Renal pelvis (tissue), 4 donors: ENCODE measurements around the gene LRRC15. TPM values are rescaled to one million over a fixed set of nuclear protein-coding genes. Genes with fewer than 3 reads are reported as not detected.

Source experiments
- DNase-seq: peaks from one replicate; pipeline ENCODE4 v3.0.0-alpha.2; 2013
- polyA plus RNA-seq, 3 donors: library from polyadenylated mRNA; unstranded; fragments of 120-200 nt; gene quantifications; one replicate each; pipeline ENCODE4 v1.2.1, GENCODE V29; 2013; ENCODE audit not compliant: insufficient read length in 3 of 3

The LRRC15 gene
- polyA plus RNA-seq, 3 donors = 0.12 to 0.13 TPM; not detected in 1

DNA sequence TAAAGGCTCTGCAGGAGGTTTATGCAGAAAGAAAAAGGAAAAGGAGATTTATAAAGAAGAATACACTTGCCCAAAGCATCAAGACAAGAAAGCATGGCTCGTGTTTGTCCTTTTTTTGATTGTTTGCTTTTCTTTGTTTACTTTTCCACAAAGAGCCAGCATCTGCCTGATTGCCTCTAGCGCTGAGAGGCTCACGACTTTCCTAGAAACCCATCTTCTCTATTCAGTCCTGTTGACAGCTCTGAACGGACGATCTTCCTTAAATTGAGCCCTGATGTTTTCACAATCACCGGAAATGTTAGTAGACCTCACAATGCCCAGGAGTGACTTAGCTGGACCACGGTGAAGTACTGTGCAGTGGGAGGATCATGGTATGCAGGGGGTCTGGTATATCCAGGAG lies 17.1 kb upstream of the LRRC15 start:
- no peak for DNase-seq

GRCh38 chr3:194386066-194386465 lies 16.5 kb upstream of the LRRC15 start:
- DNase-seq = no peak

DNA sequence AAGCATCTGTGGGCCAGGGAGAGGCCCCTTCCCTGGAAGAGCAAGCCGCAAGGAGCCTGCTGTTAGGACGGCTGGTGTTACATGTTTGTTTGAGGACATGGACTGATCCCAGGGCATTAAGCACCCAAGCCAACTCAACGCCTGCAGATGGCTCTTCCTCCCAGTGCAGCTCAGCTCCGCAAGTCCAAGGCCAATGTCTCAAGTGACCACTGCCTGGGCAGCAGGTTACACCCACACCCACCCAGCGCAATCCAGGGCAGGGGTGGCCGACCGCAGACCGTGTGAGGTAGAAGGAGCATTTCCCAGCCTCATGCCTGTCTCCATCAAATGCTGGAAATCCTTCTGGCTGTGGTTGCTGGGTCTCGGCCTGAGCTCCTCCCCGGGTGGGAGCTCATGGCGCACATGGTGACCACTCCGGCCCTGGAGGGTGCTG lies 15.0 kb upstream of the LRRC15 start:
- no peak for DNase-seq

GRCh38 chr3:194384156-194384555 lies 14.6 kb upstream of the LRRC15 start:
- no peak for DNase-seq

DNA sequence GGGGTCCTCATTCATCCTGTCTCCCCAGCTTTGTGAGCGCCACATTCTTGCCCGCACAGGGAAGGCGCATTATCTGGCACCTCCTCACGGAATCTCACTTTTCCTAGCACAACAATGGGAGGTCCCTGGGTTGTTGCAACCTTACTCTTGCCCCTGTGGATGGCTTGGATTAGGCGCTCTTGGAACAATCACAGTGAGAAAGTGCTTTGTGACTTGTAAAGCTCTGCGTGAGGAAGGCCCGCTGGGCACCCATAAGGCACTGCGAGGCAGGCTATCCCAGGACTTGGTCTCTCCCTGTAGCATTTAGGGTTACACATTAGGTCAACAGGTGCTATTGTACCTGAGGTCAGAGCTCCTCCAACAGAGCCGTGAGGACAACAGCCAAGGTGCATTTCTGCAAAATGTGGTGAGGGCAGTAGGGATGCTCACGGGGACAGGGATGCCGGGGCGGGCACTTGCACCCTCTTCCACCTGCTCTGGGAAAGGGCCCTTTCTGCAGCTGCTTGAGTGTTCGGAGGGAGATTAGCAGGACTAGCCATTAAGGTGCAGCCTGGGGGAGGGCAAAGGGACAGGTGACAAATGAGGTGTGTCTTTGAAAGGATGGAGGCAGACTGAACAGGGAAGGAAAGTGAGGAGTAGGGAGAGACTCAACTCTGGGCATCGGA lies 13.9 kb upstream of the LRRC15 start:
- no peak for DNase-seq

- no peak for DNase-seq
These were observed 13.3 kb upstream of the LRRC15 start for GRCh38 chr3:194382892-194383223.

DNA sequence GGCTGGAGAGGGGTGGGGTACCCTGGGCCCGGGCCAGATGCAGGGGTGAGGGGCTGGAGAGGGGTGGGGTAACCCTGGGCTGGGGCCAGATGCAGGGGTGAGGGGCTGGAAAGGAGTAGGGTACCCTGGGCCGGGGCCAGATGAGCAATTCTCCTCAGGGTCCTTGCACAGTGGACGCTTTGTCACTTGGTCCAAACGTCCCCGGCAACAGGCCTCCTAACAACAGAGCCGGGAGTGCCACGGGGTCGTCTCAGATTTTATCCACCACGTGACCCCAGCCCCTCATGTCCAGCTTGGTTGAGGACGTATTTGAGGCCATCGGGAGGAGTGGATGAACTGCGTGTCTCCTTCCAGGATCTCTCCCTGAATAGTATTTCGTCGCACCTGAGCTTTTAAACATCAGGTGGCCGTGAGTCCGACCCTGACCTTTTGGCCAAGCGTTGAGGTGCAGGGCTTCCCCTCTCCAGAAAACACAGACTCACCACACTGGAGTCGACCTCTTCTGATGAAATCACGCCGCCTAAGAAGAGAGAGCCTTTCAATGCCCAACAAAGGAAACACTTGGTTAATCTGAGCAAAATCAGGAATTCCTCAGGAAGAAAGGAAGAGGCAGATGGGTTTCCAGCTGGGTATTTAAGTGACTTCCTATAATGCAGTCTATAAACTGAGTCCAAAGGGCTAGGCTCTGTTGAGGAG lies 12.8 kb upstream of the LRRC15 start:
- DNase-seq = no peak

DNA sequence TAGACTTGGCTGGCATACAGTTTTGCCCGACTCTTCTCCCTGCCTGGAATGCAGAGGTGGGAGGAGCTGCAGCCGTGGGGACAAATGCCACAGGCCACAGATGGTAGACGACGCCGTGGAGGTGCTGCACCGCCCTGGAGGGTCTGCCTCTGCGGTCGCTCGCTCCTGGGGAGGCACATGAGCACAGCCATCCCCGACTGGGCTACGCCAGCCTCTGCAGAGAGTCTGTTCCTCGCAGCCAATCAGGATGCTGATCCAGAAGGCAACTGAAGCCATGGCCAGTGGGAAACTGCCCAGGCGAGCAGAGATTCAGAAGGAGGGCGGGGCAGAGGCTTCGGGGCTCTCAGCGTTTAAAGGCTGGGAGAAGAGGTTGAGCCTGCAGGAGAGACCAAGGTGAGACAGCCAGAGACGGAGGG lies 11.9 kb upstream of the LRRC15 start:
- no peak for DNase-seq

DNA sequence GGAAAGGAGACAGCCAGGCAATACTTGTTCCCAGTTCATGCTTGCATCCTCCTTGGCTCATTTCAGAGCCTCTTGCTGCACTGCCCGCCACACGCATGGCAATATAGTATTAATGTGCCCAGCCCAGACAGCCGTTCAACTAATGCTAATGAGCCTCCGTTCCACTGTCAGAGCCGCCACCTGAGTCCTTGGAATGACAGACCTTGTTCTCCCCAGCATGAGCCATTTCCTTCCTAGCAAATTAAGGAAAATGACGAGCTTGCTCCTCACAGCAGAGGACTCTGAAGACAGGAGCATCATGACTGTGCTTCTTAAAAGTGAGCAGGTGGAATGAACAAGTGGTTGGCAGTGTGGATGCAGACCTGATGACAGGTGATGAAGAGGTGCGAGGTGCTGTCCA lies 10.8 kb upstream of the LRRC15 start:
- DNase-seq = no peak

DNA sequence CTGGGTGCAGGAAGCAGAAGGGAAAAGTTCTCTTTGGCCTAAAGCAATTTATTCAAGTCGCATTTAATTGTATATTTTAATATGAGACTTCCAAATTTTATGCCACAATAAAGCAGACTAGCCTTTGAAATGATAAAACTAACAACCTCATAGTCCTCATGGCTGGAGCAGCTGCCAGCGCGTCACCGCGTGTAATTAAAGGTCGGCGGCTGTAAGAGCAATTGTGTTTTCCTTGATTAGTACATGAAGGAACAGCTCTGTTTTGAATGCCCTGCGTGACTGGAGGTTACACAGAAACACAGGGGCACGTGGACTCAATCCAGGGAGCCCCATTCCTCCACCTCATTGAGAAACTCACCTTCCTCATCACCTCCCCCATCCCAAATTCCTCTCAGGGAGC lies 10.1 kb upstream of the LRRC15 start:
- DNase-seq = no peak

DNA sequence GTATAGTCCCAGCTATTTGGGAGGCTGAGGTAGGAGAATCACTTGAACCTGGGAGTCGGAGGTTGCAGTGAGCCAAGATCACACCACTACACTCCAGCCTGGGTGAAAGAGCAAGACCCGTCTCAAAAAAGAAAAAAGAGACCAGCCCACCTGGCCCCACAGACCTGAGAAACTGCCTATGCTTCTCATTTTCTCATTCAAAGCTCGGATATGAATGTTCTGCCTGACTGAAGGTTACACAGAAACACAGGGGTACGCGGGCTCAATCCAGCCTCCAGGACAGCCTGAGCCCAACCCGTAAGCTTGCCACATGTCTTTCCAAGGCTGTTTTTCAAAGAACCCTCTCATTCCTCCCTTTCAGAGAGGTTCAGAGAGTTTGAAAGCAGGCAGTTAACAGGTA lies 9.7 kb upstream of the LRRC15 start:
- DNase-seq = no peak

GRCh38 chr3:194377708-194378107 lies 8.2 kb upstream of the LRRC15 start:
- DNase-seq = no peak

DNA sequence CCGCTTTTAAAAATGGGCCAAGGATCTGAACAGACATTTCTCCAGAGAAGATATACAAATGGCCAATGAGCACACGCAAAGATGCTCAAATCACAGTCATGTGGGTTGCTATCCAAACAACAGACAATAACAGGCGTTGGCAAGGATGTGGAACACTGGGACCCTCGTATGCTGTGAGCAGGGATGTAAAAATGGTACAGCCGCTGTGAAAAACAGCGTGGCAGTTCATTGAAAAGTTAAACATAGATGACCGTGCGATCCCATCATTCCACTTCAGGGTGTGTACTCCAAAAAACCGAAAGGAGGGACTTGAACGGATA lies 6.7 kb upstream of the LRRC15 start:
- no peak for DNase-seq

- no peak for DNase-seq
These were observed 6.1 kb upstream of the LRRC15 start for GRCh38 chr3:194375473-194376240.

DNA sequence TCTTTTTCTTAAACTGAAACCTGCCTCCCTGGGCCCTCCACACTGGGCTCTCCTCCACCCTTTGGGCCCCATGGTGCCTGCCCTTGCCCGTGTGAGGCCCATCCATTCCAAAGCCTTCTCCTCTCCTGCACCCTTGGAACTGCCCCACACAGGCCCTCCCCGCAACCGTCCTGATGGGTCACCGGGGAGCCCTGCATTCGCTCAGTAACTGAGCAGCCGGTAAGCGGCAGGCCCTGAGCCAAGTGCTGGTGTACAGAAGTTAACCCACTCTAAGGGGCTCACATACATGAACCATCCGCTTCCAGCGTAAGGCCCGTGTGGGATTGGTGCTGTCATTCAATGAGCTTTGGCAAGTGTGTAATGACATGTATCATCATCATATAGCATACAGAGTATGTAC lies 5.4 kb upstream of the LRRC15 start:
- no peak for DNase-seq

- no peak for DNase-seq
These were observed 4.4 kb upstream of the LRRC15 start for GRCh38 chr3:194373899-194374298.

DNA sequence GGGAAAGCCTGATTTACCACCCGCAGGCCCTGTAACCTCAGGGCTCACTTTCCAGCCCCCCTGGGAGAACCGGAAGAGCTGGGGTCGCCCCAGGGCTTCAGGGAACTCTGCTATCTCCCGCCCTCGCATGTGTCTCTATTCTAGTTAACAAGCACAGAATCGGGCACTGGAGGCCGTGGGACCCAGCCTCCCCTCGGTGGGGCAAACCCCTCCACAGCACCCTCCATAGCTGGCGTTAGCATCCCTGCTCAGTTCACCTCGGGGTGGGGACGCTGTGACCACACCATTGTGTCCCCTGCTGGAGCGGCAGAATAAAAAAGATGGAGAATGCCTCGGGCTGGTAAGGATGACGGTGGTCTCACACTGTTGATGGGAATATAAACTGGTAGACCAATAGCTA lies 3.5 kb upstream of the LRRC15 start:
- DNase-seq = no peak

DNA sequence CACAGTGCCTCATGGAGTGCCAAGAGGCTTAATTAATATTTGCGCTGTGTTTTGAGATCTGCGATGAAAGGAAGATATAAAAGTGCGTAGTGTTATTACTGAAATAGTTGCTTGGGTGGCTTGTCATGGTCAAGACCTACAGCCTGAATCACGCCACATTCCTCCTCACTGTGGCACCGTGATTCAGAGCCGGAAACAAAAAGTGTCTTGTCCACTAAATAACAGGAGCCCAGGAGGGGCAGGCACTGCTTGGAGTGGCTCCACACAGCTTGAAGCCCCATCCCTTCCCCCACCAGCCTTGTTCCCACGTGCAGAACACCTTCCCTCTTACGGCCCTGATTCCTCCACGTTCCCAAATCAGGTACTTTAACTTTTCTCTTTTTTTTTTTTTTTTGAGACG lies 1.2 kb upstream of the LRRC15 start:
- no peak for DNase-seq

GRCh38 chr3:194368918-194369317 lies 625 bp downstream of the LRRC15 start:
- DNase-seq = no peak

DNA sequence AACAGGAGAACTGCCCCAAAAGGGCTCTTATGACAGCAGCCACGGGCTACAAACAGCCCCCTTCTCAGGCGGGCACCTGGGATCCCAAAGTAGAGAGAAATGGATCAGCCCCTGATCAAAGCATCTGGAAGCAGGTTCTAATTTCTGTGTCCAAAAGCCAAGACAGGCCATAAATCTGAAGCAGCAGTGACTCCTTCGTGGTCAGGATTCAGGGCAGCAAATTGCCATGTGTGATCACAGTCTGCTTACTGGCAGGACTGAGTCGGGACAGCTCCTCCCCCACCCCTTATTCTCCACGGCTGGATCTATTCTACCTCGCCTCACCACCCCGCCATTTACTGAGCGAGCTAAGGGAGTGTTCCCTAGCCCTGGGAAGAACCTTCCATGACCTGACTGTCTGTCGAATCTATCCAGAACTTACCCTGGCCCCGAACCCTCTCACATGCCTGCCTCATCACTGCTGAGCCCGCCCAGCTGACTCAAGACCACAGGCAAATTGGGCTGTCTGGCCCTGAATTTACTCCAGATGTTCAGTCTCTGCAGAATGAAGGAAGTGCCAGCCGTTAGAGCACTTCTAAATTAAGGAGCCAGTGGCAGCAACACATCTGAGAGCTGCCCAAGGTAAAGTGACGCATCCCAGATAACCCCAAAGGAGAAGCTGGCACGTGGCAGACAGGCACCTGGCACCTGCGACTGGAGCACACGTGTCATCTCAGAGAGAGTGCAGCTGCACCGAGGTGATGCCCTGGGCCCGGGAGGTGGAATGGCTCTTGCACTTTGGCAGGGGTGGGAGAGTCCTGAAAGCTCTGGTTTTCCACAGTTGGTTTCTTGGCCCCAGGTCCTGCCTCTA lies 1.3 kb downstream of the LRRC15 start:
- no peak for DNase-seq

DNA sequence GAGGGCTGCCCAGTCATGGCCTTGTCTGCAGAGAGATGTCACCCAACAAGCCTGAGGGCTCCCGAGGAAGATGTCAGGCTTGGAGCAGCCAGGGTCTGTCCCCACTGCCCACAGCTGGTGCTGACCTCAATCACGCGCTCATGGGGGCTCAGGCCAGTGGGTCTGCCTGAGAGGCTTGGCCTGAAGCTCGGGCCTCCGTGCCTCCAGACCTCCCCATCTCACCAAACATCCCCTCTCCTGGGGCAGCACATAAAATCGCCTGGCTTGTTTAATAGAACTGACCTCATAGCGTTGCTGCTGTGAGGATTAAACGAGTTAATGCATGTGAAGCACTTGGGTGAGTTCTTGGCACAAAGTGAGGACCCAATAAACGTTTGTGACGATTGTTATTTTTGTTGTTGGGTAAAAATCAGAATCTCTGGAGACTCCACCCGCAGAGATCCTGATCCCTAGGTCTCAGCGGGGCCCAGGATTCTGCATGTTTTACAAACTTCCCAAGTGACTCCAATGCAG lies 3.5 kb downstream of the LRRC15 start:
- no peak for DNase-seq

DNA sequence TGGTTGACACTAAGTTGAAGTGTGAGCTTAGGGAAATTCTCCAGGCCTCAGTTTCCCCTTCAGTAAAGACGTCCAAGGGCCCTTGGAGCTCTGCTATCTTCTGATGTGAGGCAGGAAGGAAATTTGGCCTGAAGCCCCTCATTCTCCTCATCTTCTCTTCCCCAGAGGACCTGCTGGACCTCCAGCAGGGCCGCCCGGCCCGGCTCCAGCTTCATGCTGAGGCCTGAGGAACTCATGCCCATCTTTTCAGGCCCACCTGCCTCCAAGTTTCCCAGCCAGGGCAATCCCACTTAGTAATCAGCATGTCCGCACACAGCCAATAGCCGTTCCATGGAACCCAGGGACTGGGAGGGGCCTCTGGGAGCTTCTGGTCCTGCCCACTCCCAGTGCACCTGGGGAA lies 4.0 kb downstream of the LRRC15 start:
- DNase-seq = no peak
